SK-N-SH treated with all-trans-retinoic acid at 6 μM for 48 hours (cell line): ENCODE results near the gene PARD3.

Source experiments
- BACH2 ChIP-seq: fragments of 250-450 bp; sonication (Bioruptor Pico); IDR thresholded peaks from 2 replicates; pipeline ENCODE4 v1.9.0; 2021; ENCODE audit warnings: mild to moderate bottlenecking, borderline replicate concordance
- ESRRG ChIP-seq: fragments of 250-450 bp; sonication (Bioruptor Pico); IDR thresholded peaks from 2 replicates; pipeline ENCODE4 v1.6.1; 2021; ENCODE audit warnings: mild to moderate bottlenecking
- RARB ChIP-seq: fragments of 250-450 bp; sonication (Bioruptor Pico); IDR thresholded peaks from 2 replicates; pipeline ENCODE4 v1.8.0; 2021; ENCODE audit warnings: mild to moderate bottlenecking, moderate library complexity
- ZC3H10 ChIP-seq: fragments of 250-450 bp; sonication (Bioruptor Pico); IDR thresholded peaks from 2 replicates; pipeline ENCODE4 v1.5.1; 2021; ENCODE audit warnings: mild to moderate bottlenecking, moderate library complexity
- ZFP30 ChIP-seq: fragments of 450-650 bp; formaldehyde crosslinking; IDR thresholded peaks from 2 replicates; pipeline ENCODE4 v1.5.0; 2022; ENCODE audit warnings: mild to moderate bottlenecking, moderate library complexity

GRCh38 chr10:34627331-34627730, 187.8 kb downstream of the PARD3 start:
- TF ChIP-seq ZC3H10 (CRISPR knock-in tag) = no peak
- no peak for TF ChIP-seq ZFP30 (CRISPR knock-in tag)
- no peak for TF ChIP-seq BACH2 (CRISPR knock-in tag)
- no peak for TF ChIP-seq ESRRG (CRISPR knock-in tag)
- no peak for TF ChIP-seq RARB
